Pulmonary artery endothelial cell (primary cell): ENCODE measurements around the gene KAZN. TPM values are rescaled to one million over a fixed set of nuclear protein-coding genes. Genes with fewer than 3 reads are reported as not detected.

ENCODE experiments used
- DNase-seq: peaks from one replicate; pipeline ENCODE4 v3.0.0-alpha.2; 2011; ENCODE audit warnings: low read depth, low spot score
- total RNA-seq: library from RNA; depleted of rRNA; stranded (reverse); fragments of >200 nt; gene quantifications from 2 replicates; pipeline ENCODE4 v1.2.3, GENCODE V29; 2014

The KAZN gene
- total RNA-seq, 1 donor from 2014 or later = 0.73 TPM

DNA sequence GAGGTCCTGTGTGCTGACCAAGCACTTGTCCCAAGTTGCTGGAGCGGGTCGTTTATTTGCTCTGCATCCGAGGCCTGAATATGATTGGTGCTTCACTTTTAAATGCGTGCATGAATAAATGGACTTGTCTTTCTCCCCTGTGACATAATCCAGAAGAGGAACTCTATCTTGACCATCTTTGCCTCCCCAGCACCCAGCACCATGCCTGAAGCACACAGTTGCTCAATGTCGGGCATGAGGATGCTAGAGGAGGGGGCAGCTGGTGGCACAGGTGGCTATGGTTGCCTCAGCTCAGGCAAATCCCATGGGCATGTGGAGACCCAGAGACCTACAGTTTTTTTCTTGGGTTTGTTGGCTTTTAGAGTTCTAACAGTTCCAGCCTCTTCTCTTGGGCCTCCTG, 142.6 kb downstream of the KAZN start:
- DNase-seq = no peak

GRCh38 chr1:14741532-14741931, 143.0 kb downstream of the KAZN start:
- DNase-seq = no peak

GRCh38 chr1:14742181-14742980, 143.9 kb downstream of the KAZN start:
- no peak for DNase-seq

GRCh38 chr1:14743368-14743767, 144.9 kb downstream of the KAZN start:
- no peak for DNase-seq

GRCh38 chr1:14745001-14745720, 146.7 kb downstream of the KAZN start:
- DNase-seq = no peak

GRCh38 chr1:14745789-14746188, 147.3 kb downstream of the KAZN start:
- DNase-seq = no peak

DNA sequence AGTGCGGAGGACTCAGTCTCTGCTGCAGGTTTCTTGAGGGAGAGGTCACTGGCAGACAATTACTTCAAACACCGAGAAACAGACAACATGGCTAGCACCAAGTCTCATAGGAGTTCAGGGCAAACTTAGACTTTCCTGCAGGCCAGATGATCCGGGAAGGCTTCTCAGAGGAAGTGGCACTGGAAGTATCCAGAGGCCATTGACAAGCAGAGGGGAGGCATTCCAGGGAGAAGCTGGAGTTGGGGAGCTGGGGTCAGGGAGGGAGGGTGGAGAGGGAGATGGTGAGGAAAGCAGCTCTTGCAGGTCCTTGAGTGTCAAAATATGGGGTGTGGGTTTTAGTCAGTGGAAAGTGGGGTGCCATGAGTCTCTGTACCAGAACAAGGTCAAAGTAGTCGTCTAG, 147.9 kb downstream of the KAZN start:
- no peak for DNase-seq

GRCh38 chr1:14748151-14748550, 149.7 kb downstream of the KAZN start:
- DNase-seq = no peak

- DNase-seq = no peak
These were observed 150.5 kb downstream of the KAZN start for GRCh38 chr1:14748977-14749376.

GRCh38 chr1:14750490-14750889, 152.0 kb downstream of the KAZN start:
- no peak for DNase-seq

GRCh38 chr1:14755518-14756252, 157.2 kb downstream of the KAZN start:
- no peak for DNase-seq

DNA sequence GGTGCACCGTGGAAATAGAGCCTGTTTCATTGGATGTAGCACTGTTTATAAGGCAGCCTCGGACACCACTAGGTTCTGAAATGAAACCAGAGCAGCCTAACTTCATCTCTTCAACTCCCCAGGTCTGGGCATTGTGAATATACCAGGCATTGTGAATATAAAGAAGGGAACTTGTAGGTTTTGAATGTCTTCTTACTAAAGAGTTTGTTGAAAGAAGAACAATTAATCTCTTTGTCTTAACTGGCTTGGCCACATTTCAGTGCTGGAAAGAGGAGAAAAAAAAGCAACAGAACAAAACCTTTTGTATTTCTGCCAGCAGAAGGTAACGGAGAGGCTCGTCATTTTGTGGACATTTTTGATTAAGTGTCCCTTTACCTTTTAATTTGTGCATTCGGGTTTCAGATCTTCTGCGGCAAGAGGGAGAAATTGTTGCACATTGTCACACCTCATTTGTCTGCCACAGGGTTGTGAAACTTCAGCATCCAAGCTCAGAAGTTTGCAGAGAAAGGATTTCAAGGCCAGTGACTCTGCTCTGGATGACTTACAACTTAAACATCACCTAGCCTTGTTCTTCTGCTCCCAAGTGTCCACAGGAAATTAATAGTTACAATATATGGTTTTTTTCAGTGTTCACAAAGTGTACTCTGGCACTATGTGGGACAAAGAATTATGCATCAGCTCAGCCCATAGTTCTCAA, 158.3 kb downstream of the KAZN start:
- DNase-seq = no peak

DNA sequence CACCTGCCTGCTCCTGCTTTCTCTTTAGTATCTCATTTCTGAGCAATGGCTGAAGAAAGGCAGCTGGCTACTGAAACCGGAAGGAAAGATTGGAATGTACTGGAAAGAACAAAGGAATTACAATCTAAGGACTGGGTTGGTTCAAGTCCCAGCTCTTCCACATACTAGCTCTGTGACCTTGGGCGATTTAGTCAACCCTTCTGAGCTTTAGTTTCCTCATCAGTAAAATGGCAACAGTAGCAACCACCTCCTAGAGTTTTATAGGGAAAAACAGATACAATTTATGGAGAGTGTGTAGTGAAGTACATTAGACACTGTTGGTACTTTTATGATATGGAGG, 158.8 kb downstream of the KAZN start:
- DNase-seq = no peak

DNA sequence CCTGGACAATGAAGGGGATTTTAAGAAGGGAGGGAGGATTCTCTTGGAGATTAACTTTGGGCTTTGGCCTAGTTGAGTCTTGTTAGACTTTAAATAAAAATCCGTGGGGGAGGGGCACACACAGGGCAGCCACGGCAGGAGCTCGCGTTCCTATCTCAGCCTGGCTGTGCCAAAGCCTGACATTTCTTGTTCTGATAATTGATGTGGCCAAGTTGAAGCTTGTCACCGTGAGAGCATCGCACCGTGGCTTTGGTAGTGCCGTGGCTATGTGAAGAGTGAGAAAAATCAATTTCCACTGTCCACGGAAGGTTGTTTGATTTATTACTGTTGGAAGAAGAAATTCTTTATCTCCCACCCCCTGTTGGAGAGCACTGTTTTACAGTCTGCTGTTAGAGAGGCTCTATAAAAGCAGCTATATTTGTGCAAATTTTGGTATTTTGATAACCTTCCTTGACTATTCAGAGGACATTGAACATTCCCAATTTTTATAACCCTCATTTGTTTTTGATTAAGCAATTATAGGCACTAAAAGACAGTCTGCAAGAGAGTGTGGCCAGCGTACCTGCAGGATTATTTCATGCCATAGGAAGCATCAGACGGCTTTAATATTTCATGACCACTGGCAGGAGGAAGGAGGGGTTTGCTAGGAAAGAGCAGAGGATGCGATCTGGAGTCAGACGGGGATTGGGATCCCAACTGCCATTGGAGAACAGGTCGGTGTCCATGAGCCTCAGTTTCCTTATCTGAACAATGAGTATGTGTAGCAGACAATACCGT, 160.7 kb downstream of the KAZN start:
- no peak for DNase-seq

DNA sequence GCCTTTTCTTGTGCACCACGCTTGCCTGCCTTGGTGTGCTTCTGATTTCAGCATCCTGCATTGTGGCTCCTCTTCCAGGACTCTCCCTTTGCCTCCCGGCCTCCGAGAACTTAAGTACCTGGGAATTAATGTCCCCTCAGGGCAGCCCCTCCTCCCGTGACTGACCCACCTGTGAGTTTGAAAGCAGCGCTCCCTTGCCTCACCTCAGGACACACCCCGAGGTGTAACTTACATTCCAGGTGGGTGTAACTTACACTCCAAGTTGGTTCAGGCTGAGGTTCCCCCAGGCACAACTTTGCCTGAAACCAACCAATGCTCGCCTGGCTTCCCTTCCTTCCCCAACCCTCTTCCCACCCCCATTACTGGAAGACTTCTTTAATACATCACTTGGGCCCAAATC, 161.4 kb downstream of the KAZN start:
- DNase-seq = no peak

DNA sequence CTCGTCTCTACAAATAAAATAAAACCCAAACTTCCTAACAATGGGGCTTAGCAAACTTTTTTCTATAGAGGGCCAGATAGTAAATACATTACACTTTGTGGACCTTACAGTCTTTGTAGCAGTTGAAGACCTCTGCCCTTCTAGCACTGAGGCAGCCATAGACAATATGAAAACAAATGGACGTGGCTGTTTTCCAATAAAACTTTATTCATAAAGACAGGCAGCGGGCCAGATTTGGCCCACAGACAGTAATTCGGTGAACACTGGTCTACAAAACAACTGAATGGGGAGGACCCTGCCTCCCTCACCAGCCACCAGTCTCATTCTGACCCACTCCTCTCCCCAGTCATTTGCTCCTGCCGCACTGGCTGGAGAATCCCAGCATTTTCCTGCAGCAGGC, 162.3 kb downstream of the KAZN start:
- DNase-seq = no peak

- no peak for DNase-seq
These were observed 163.0 kb downstream of the KAZN start for GRCh38 chr1:14761291-14762153.

DNA sequence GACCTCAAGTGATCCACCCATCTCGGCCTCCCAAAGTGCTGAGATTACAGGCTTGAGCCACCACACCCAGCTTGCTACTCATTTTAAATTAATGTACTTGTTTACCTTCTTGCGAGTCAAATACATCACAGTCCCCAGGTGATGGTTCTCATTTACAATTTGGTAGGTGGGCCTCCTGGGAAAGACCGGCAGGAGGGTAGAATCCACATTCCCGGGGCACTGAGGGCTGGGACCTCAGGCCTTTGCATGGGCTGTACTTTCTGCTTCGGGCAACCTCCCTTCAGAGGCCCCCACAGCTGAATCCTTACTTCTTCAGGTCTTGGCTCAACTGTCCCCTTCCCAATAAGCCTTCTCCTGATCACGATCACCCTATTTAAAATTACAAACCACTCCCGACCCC, 165.5 kb downstream of the KAZN start:
- DNase-seq = no peak

GRCh38 chr1:14765773-14766172, 167.3 kb downstream of the KAZN start:
- DNase-seq = no peak

DNA sequence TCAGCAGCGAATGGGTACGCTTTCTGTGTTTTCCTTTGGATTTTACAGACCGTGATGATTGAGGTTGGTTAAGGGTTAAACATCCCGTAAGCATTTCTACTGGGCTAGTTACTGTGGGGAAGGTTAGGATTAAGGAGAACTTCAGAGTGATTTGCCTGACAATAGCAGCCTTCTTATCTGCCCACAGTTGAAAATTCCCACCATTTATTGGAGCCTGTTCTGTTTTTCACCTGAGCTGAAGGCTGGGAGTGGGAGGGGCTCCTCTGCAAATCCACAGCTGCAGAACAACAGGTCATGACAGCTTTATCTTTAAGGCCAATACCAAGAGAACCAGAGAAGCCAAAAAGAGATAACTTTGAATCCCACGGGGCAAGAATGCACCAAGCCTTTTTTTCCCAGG, 168.6 kb downstream of the KAZN start:
- no peak for DNase-seq
